Body of pancreas (tissue), 4 donors: Measurements from ENCODE around the gene VGLL4.

Experiments used
- POLR2A ChIP-seq, 3 donors: fragments of 450-650 bp; IDR thresholded peaks; one replicate each; pipeline ENCODE4 v1.6.1; 2016; ENCODE audit warnings: antibody characterized with exemption in 3 of 3, mild to moderate bottlenecking in 2 of 3
- TF ChIP-seq, protein P1 (sequence below), 7 experiments: fragments of 450-650 bp in 4 of 7; fragments of 200-600 bp in 3 of 7; sonication (generic) in 3 of 7; IDR thresholded peaks; one replicate each; pipeline ENCODE4 v1.5.1; 2016 to 2019; ENCODE audit warnings: antibody characterized with exemption in 7 of 7

DNA sequence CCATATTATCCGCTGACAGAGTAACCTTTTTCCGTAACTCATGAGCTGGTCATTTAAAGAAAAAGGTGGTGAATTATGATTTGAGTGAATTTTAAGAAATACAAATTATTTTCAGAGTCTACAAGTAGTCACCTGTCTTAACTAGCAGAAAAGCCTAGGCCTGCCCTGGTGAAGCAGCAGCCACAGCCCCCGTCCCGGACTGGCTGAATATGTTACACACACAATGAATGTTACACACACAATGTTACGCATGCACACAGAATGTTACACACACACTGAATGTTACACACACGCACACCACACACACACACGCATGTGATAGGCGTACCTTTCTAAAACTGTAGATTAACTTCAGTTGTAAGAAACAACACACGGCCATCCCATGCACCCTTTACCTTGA is 77.8 kb downstream of the VGLL4 start:
- TF ChIP-seq, protein P1, sequence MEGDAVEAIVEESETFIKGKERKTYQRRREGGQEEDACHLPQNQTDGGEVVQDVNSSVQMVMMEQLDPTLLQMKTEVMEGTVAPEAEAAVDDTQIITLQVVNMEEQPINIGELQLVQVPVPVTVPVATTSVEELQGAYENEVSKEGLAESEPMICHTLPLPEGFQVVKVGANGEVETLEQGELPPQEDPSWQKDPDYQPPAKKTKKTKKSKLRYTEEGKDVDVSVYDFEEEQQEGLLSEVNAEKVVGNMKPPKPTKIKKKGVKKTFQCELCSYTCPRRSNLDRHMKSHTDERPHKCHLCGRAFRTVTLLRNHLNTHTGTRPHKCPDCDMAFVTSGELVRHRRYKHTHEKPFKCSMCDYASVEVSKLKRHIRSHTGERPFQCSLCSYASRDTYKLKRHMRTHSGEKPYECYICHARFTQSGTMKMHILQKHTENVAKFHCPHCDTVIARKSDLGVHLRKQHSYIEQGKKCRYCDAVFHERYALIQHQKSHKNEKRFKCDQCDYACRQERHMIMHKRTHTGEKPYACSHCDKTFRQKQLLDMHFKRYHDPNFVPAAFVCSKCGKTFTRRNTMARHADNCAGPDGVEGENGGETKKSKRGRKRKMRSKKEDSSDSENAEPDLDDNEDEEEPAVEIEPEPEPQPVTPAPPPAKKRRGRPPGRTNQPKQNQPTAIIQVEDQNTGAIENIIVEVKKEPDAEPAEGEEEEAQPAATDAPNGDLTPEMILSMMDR (IDR thresholded peaks at IDR 0.05), result no peak
- TF ChIP-seq POLR2A (IDR thresholded peaks at IDR 0.05), result no peak
